A549 (cell line): ENCODE data around the gene CSKMT.

Experiments
- CEBPB ChIP-seq, 2 experiments: fragments of >200 bp in 1 of 2; sonication (Bioruptor Twin) in 1 of 2; formaldehyde crosslinking in 1 of 2; IDR thresholded peaks; 2 replicates each; pipeline ENCODE4 v1.6.1; 2012 to 2016
- CHD2 ChIP-seq: fragments of 150-350 bp; IDR thresholded peaks from 2 replicates; pipeline ENCODE4 v1.6.1; 2014; ENCODE audit warnings: low read length; ENCODE audit not compliant: partially characterized antibody
- E2F6 ChIP-seq: IDR thresholded peaks from 2 replicates; pipeline ENCODE4 v1.6.1; 2012; ENCODE audit warnings: low read depth, borderline replicate concordance
- EHMT2 ChIP-seq: fragments of 200-600 bp; sonication (generic); IDR thresholded peaks from 2 replicates; pipeline ENCODE4 v1.6.1; 2016; ENCODE audit warnings: antibody characterized with exemption, low read depth, mild to moderate bottlenecking, moderate library complexity
- MAZ ChIP-seq: fragments of 150-350 bp; IDR thresholded peaks from 2 replicates; pipeline ENCODE4 v1.6.1; 2014; ENCODE audit warnings: antibody characterized with exemption, low read depth, low read length, borderline replicate concordance
- PHF8 ChIP-seq: fragments of 200-600 bp; sonication (generic); IDR thresholded peaks from 2 replicates; pipeline ENCODE4 v1.6.1; 2016; ENCODE audit warnings: low read depth, mild to moderate bottlenecking, antibody characterized with exemption, moderate library complexity, borderline replicate concordance
- POLR2A ChIP-seq: IDR thresholded peaks from 2 replicates; pipeline ENCODE4 v1.6.1; 2012; ENCODE audit warnings: mild to moderate bottlenecking, low read length
- RAD21 ChIP-seq, 2 experiments: fragments of >200 bp in 1 of 2; sonication (Bioruptor Twin) in 1 of 2; formaldehyde crosslinking in 1 of 2; IDR thresholded peaks in 1 of 2; conservative IDR thresholded peaks in 1 of 2; 2 replicates in 1 of 2; 3 replicates in 1 of 2; pipeline ENCODE4 v1.6.1; 2012 to 2018; ENCODE audit warnings: inconsistent platforms in 1 of 2
- SMC3 ChIP-seq: fragments of >200 bp; sonication (Bioruptor Twin); formaldehyde crosslinking; IDR thresholded peaks from 3 replicates; pipeline ENCODE4 v1.6.1; 2018; ENCODE audit warnings: inconsistent platforms
- USF2 ChIP-seq: fragments of 450-650 bp; IDR thresholded peaks from 2 replicates; pipeline ENCODE4 v1.6.1; 2014; ENCODE audit warnings: antibody characterized with exemption
- TF ChIP-seq, protein P1 (sequence below): fragments of >200 bp; sonication (Bioruptor Twin); formaldehyde crosslinking; IDR thresholded peaks from 3 replicates; pipeline ENCODE4 v1.5.1; 2016
- TF ChIP-seq, protein P2 (sequence below): fragments of 200-600 bp; sonication (generic); IDR thresholded peaks from 2 replicates; pipeline ENCODE4 v1.6.1; 2016; ENCODE audit warnings: antibody characterized with exemption, mild to moderate bottlenecking, moderate library complexity

DNA sequence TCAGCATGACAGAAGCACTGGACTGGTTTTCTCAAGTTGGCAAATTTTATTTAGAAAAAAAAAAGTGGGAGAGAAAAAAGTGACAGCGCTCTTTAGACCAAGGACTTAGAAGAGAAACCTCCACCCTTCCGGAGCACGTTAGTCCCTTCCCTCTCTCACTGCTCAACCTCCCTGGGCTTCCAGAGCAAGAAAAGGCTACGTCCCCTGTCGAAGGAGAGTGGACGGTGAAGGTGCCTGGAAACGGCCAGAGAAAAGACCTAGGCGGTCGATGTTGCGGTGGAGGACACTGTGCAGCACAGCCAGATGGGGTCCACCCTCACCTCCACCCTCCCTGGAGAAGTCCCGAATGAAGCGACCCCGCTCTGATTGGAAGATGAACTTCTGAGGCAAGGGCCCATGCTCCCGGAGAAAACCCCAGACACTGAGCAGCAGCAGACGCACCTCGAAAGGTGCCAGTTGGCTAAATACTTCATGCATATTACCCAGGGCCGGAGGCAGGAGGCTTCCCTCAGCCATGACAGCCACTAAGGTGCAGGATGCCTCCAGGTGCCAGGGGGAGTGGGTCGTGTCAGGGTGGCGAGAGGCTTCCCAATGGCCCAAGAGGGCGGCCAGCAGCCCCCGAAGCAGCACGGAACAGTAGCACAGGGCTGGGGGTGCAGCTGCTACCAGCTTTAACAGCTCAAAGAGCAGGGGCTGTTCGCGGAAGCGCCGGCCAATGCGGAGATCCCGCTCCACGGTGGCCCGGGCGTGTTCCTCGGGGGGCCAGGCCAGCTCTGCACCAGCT, 18.1 kb upstream of the CSKMT start:
- TF ChIP-seq, protein P1, sequence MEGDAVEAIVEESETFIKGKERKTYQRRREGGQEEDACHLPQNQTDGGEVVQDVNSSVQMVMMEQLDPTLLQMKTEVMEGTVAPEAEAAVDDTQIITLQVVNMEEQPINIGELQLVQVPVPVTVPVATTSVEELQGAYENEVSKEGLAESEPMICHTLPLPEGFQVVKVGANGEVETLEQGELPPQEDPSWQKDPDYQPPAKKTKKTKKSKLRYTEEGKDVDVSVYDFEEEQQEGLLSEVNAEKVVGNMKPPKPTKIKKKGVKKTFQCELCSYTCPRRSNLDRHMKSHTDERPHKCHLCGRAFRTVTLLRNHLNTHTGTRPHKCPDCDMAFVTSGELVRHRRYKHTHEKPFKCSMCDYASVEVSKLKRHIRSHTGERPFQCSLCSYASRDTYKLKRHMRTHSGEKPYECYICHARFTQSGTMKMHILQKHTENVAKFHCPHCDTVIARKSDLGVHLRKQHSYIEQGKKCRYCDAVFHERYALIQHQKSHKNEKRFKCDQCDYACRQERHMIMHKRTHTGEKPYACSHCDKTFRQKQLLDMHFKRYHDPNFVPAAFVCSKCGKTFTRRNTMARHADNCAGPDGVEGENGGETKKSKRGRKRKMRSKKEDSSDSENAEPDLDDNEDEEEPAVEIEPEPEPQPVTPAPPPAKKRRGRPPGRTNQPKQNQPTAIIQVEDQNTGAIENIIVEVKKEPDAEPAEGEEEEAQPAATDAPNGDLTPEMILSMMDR: no peak
- no peak for TF ChIP-seq CHD2
- no peak for TF ChIP-seq E2F6
- TF ChIP-seq EHMT2: no peak
- no peak for TF ChIP-seq USF2
- no peak for TF ChIP-seq POLR2A
- TF ChIP-seq RAD21 (conservative IDR thresholded peaks at IDR 0.05 in 1 of 2, IDR thresholded peaks at IDR 0.05 in 1 of 2): no peak
- TF ChIP-seq CEBPB (IDR thresholded peaks at IDR 0.05): no peak
- TF ChIP-seq, protein P2, sequence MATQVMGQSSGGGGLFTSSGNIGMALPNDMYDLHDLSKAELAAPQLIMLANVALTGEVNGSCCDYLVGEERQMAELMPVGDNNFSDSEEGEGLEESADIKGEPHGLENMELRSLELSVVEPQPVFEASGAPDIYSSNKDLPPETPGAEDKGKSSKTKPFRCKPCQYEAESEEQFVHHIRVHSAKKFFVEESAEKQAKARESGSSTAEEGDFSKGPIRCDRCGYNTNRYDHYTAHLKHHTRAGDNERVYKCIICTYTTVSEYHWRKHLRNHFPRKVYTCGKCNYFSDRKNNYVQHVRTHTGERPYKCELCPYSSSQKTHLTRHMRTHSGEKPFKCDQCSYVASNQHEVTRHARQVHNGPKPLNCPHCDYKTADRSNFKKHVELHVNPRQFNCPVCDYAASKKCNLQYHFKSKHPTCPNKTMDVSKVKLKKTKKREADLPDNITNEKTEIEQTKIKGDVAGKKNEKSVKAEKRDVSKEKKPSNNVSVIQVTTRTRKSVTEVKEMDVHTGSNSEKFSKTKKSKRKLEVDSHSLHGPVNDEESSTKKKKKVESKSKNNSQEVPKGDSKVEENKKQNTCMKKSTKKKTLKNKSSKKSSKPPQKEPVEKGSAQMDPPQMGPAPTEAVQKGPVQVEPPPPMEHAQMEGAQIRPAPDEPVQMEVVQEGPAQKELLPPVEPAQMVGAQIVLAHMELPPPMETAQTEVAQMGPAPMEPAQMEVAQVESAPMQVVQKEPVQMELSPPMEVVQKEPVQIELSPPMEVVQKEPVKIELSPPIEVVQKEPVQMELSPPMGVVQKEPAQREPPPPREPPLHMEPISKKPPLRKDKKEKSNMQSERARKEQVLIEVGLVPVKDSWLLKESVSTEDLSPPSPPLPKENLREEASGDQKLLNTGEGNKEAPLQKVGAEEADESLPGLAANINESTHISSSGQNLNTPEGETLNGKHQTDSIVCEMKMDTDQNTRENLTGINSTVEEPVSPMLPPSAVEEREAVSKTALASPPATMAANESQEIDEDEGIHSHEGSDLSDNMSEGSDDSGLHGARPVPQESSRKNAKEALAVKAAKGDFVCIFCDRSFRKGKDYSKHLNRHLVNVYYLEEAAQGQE: no peak
- no peak for TF ChIP-seq SMC3
- no peak for TF ChIP-seq MAZ
- TF ChIP-seq PHF8: no peak
